DND-41 (cell line): ENCODE data around the gene CCDC80.

Experiments
- EZH2 ChIP-seq: IDR thresholded peaks from 3 replicates; pipeline ENCODE4 v1.6.1; 2012; ENCODE audit warnings: borderline replicate concordance, low read depth, mild to moderate bottlenecking, moderate library complexity, low read length, inconsistent platforms; ENCODE audit not compliant: severe bottlenecking
- TF ChIP-seq, protein P1 (sequence below): IDR thresholded peaks from 2 replicates; pipeline ENCODE4 v1.5.1; 2012; ENCODE audit warnings: borderline replicate concordance, low read length, moderate library complexity, mild to moderate bottlenecking; ENCODE audit not compliant: poor library complexity, severe bottlenecking; ENCODE audit errors: extremely low read depth

DNA sequence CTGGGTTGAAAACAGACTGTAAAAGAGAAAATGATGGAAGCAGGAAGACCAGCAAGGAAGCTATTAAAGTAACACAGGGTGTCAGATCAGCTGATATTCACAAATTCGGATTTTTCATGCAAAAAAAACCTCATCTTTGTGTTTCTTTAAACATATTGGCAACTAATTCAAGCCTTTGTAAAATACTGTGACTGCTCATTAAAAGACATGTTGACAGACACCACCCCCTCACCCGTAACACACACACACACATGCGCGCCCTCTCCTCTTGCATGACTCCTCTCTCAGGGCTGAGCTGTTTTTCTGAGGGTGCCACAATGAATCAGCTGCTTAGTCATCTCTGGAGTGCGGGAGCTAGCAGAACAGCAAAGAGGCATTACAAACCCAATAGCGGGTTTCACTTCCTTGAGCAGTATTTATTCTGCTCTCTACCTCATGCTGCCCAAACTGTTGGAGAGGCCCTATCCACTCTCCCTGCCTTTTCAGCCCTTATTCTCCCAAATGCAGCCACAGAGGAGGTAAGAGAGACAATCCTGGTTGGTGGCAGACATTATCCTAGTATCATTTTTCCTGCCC, 35.8 kb upstream of the CCDC80 start:
- TF ChIP-seq EZH2: no peak
- TF ChIP-seq, protein P1, sequence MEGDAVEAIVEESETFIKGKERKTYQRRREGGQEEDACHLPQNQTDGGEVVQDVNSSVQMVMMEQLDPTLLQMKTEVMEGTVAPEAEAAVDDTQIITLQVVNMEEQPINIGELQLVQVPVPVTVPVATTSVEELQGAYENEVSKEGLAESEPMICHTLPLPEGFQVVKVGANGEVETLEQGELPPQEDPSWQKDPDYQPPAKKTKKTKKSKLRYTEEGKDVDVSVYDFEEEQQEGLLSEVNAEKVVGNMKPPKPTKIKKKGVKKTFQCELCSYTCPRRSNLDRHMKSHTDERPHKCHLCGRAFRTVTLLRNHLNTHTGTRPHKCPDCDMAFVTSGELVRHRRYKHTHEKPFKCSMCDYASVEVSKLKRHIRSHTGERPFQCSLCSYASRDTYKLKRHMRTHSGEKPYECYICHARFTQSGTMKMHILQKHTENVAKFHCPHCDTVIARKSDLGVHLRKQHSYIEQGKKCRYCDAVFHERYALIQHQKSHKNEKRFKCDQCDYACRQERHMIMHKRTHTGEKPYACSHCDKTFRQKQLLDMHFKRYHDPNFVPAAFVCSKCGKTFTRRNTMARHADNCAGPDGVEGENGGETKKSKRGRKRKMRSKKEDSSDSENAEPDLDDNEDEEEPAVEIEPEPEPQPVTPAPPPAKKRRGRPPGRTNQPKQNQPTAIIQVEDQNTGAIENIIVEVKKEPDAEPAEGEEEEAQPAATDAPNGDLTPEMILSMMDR: no peak
